Skeletal muscle tissue (tissue), 4 donors: ENCODE results near the gene CALD1. TPM values are rescaled to one million over a fixed set of nuclear protein-coding genes. Genes with fewer than 3 reads are reported as not detected.

Experiments
- H3K27ac ChIP-seq: one replicate; pipeline ENCODE4 v1.7.0; 2013; ENCODE audit warnings: mild to moderate bottlenecking, low read depth, low read length, inconsistent platforms
- H3K27me3 ChIP-seq, 3 donors: one replicate each; pipeline ENCODE4 v1.7.0; 2013; ENCODE audit warnings: low read length in 3 of 3; ENCODE audit not compliant: control insufficient read depth in 3 of 3, insufficient read depth in 3 of 3
- H3K36me3 ChIP-seq, 3 donors: one replicate each; pipeline ENCODE4 v1.7.0; 2013; ENCODE audit warnings: low read length in 3 of 3; ENCODE audit not compliant: control insufficient read depth in 3 of 3, insufficient read depth in 3 of 3
- H3K4me1 ChIP-seq, 3 donors: one replicate each; pipeline ENCODE4 v1.7.0; 2013; ENCODE audit warnings: low read length in 3 of 3, mild to moderate bottlenecking in 3 of 3; ENCODE audit not compliant: control insufficient read depth in 3 of 3, insufficient read depth in 3 of 3
- H3K4me3 ChIP-seq, 3 donors: one replicate each; pipeline ENCODE4 v1.7.0; 2013; ENCODE audit warnings: low read length in 3 of 3
- H3K9ac ChIP-seq, 3 donors: one replicate each; pipeline ENCODE4 v1.7.0; 2013; ENCODE audit warnings: low read length in 3 of 3, mild to moderate bottlenecking in 3 of 3, moderate library complexity in 2 of 3, low read depth in 1 of 3
- H3K9me3 ChIP-seq, 3 donors: one replicate each; pipeline ENCODE4 v1.7.0; 2013; ENCODE audit warnings: low read length in 3 of 3; ENCODE audit not compliant: control insufficient read depth in 3 of 3
- total RNA-seq: library from RNA; depleted of rRNA; stranded (reverse); fragments of >200 nt; gene quantifications from one replicate; pipeline ENCODE4 v1.2.3, GENCODE V29; 2014
- donor health status: Osteomylitis.

Gene CALD1
- total RNA-seq, 1 donor from 2014 or later: 89.8 TPM

- H3K36me3 ChIP-seq: peaks cover 4 to 35% (median 8%) of the 10 kb centered on the region in 3 donors
These were observed 167.9 kb downstream of the CALD1 start for GRCh38 chr7:134947329-134947728.

GRCh38 chr7:134947831-134948230, 168.4 kb downstream of the CALD1 start:
- Histone ChIP-seq H3K9ac (no peak overlapping the region), H3K9me3 (no peaks in the 10 kb centered on the region), H3K27ac (no peak overlapping the region), H3K36me3 (peaks cover 4 to 35% (median 8%) of the 10 kb centered on the region in 3 donors), H3K4me3 (no peak overlapping the region), H3K4me1 (no peaks in the 10 kb centered on the region), H3K27me3 (no peaks in the 10 kb centered on the region)

More at GRCh38 chr7:134947329-134947728, 167.9 kb downstream of the CALD1 start:
- Histone ChIP-seq H3K4me1 (no peaks in the 10 kb centered on the region), H3K27me3 (no peaks in the 10 kb centered on the region), H3K9ac (no peak overlapping the region), H3K27ac (no peak overlapping the region), H3K4me3 (no peak overlapping the region), H3K9me3 (no peaks in the 10 kb centered on the region)

- Histone ChIP-seq H3K4me1 (no peaks in the 10 kb centered on the region), H3K4me3 (no peak overlapping the region), H3K36me3 (peaks cover 4 to 37% (median 8%) of the 10 kb centered on the region in 3 donors), H3K9ac (no peak overlapping the region), H3K27ac (no peak overlapping the region), H3K9me3 (no peaks in the 10 kb centered on the region), H3K27me3 (no peaks in the 10 kb centered on the region)
These were observed 168.8 kb downstream of the CALD1 start for GRCh38 chr7:134948246-134948645.

GRCh38 chr7:134948736-134949135, 169.3 kb downstream of the CALD1 start:
- H3K36me3 ChIP-seq: peaks cover 4 to 39% (median 8%) of the 10 kb centered on the region in 3 donors
- H3K4me3 ChIP-seq: no peak overlapping the region
- H3K9ac ChIP-seq: no peak overlapping the region
- H3K9me3 ChIP-seq: no peaks in the 10 kb centered on the region
- no peak overlapping the region for H3K27ac ChIP-seq
- no peaks in the 10 kb centered on the region for H3K4me1 ChIP-seq
- H3K27me3 ChIP-seq: no peaks in the 10 kb centered on the region

- Histone ChIP-seq H3K36me3 (peaks cover 4 to 39% (median 8%) of the 10 kb centered on the region in 3 donors), H3K9me3 (no peaks in the 10 kb centered on the region), H3K4me1 (no peaks in the 10 kb centered on the region), H3K4me3 (no peak overlapping the region), H3K27ac (no peak overlapping the region), H3K9ac (no peak overlapping the region), H3K27me3 (no peaks in the 10 kb centered on the region)
These were observed 169.7 kb downstream of the CALD1 start for GRCh38 chr7:134949171-134949570.

GRCh38 chr7:134954197-134955082, 175.0 kb downstream of the CALD1 start:
- Histone ChIP-seq H3K9ac (no peak overlapping the region), H3K36me3 (peaks cover 4 to 34% (median 7%) of the 10 kb centered on the region in 3 donors), H3K27ac (no peak overlapping the region), H3K4me1 (no peaks in the 10 kb centered on the region), H3K27me3 (no peaks in the 10 kb centered on the region), H3K9me3 (no peaks in the 10 kb centered on the region), H3K4me3 (no peak overlapping the region)

GRCh38 chr7:134957005-134957404, 177.6 kb downstream of the CALD1 start:
- peaks cover 0 to 27% (median 2%) of the 10 kb centered on the region in 3 donors for H3K36me3 ChIP-seq

GRCh38 chr7:134959810-134960209, 180.4 kb downstream of the CALD1 start:
- Histone ChIP-seq H3K27me3 (no peaks in the 10 kb centered on the region), H3K4me1 (no peaks in the 10 kb centered on the region), H3K9me3 (no peaks in the 10 kb centered on the region), H3K27ac (no peak overlapping the region), H3K9ac (no peak overlapping the region), H3K4me3 (no peak overlapping the region), H3K36me3 (peaks cover 0 to 23% (median 2%) of the 10 kb centered on the region in 3 donors)

More at GRCh38 chr7:134957005-134957404, 177.6 kb downstream of the CALD1 start:
- H3K9me3 ChIP-seq: no peaks in the 10 kb centered on the region
- H3K4me1 ChIP-seq: no peaks in the 10 kb centered on the region
- H3K9ac ChIP-seq: no peak overlapping the region
- no peaks in the 10 kb centered on the region for H3K27me3 ChIP-seq
- no peak overlapping the region for H3K27ac ChIP-seq
- no peak overlapping the region for H3K4me3 ChIP-seq

GRCh38 chr7:134962270-134962780, 182.9 kb downstream of the CALD1 start:
- Histone ChIP-seq H3K27ac (no peak overlapping the region), H3K4me1 (no peaks in the 10 kb centered on the region), H3K9me3 (no peaks in the 10 kb centered on the region), H3K36me3 (peaks cover 0 to 26% (median 0%) of the 10 kb centered on the region in 3 donors), H3K9ac (no peak overlapping the region), H3K27me3 (no peaks in the 10 kb centered on the region), H3K4me3 (no peak overlapping the region)

GRCh38 chr7:134963036-134963435, 183.6 kb downstream of the CALD1 start:
- no peaks in the 10 kb centered on the region for H3K9me3 ChIP-seq
- no peak overlapping the region for H3K9ac ChIP-seq
- no peak overlapping the region for H3K4me3 ChIP-seq
- no peak overlapping the region for H3K27ac ChIP-seq
- no peaks in the 10 kb centered on the region for H3K4me1 ChIP-seq
- peaks cover 0 to 29% (median 0%) of the 10 kb centered on the region in 3 donors for H3K36me3 ChIP-seq
- no peaks in the 10 kb centered on the region for H3K27me3 ChIP-seq
